GM12878 (cell line): Measurements from ENCODE around the gene IP6K3. TPM values are rescaled to one million over a fixed set of nuclear protein-coding genes. Genes with fewer than 3 reads are reported as not detected.
A peak's percentile ranks its signal among the peaks of the same experiment; 100 is the strongest.

ENCODE experiments used
- ATAC-seq: fragments of 200-7000 bp; cut with Tn5 transposase; 3 replicates; pipeline ENCODE4 v1.9.1; 2020; ENCODE audit warnings: mild to moderate bottlenecking, moderate library complexity
- BruUV-seq: library from RNA; stranded (reverse); fragments of 400-500 nt; replicated peaks from 2 replicates; lab custom pipeline; 2021; lab: Mats Ljungman, UMichigan
- CTCF ChIA-PET: fragments of 300-600 bp; sonication (Branson Sonifier 250); formaldehyde crosslinking; extraction: SDS; loops from one replicate; lab custom pipeline; 2021; ENCODE audit warnings: inconsistent platforms; lab: Yijun Ruan, JAX
- POLR2A ChIA-PET: fragments of 350-600 bp; formaldehyde crosslinking; extraction: SDS; loops from one replicate; lab custom pipeline; 2021; ENCODE audit warnings: inconsistent platforms; lab: Charles Lee
- RAD21 ChIA-PET: fragments of 300-600 bp; sonication (Branson Sonifier 250); formaldehyde crosslinking; loops from one replicate; lab custom pipeline; 2023; ENCODE audit warnings: antibody characterized with exemption; ENCODE audit not compliant: unreplicated experiment; lab: Charles Lee
- SMC1A ChIA-PET: fragments of 300-600 bp; sonication (Branson Sonifier 250); formaldehyde crosslinking; loops from one replicate; lab custom pipeline; 2023; ENCODE audit not compliant: unreplicated experiment, uncharacterized antibody; lab: Charles Lee
- DNase-seq: peaks from one replicate; pipeline ENCODE4 v3.0.0-alpha.2; 2011; ENCODE audit warnings: low read depth, low spot score
- FAIRE-seq: peaks from 3 replicates; lab custom pipeline; 2011; peaks lifted over from hg19 to GRCh38; lab: Jason Lieb, UNC
- H2AFZ ChIP-seq: 2 replicates; pipeline ENCODE4 v1.6.0; 2011; ENCODE audit warnings: low read depth, low read length, control low read depth; ENCODE audit not compliant: control insufficient read depth
- H3K27ac ChIP-seq: 2 replicates; pipeline ENCODE4 v1.5.1; 2011; ENCODE audit warnings: control low read depth; ENCODE audit not compliant: control insufficient read depth, insufficient read depth
- H3K27me3 ChIP-seq, 2 experiments: replicated peaks in 1 of 2; 2 replicates each; pipeline versions ENCODE4 v1.6.0 to v1.6.1; 2011; ENCODE audit warnings: low read length in 1 of 2; ENCODE audit not compliant: control insufficient read depth in 2 of 2, insufficient read depth in 2 of 2
- H3K36me3 ChIP-seq, 2 experiments: 2 replicates each; pipeline ENCODE4 v1.5.1; 2011; ENCODE audit warnings: low read length in 1 of 2; ENCODE audit not compliant: control insufficient read depth in 2 of 2, insufficient read depth in 2 of 2
- H3K4me1 ChIP-seq: 2 replicates; pipeline ENCODE4 v1.6.1; 2011; ENCODE audit warnings: mild to moderate bottlenecking, low read length, moderate library complexity, mixed read lengths; ENCODE audit not compliant: control insufficient read depth, insufficient read depth
- H3K4me2 ChIP-seq: 2 replicates; pipeline ENCODE4 v1.6.0; 2011; ENCODE audit warnings: control low read depth; ENCODE audit not compliant: control insufficient read depth, insufficient read depth
- H3K4me3 ChIP-seq: fragments of 200-600 bp; sonication (generic); 2 replicates; pipeline ENCODE4 v1.5.1; 2016
- H3K79me2 ChIP-seq: 2 replicates; pipeline ENCODE4 v1.6.0; 2011; ENCODE audit warnings: low read length; ENCODE audit not compliant: control insufficient read depth, insufficient read depth
- H3K9ac ChIP-seq: 2 replicates; pipeline ENCODE4 v1.8.0; 2011; ENCODE audit warnings: low read length, control low read depth, mixed read lengths; ENCODE audit not compliant: control insufficient read depth, insufficient read depth
- H3K9me3 ChIP-seq: replicated peaks from 3 replicates; pipeline ENCODE4 v1.5.1; 2011; ENCODE audit warnings: mild to moderate bottlenecking, low read length; ENCODE audit not compliant: control insufficient read depth, insufficient read depth
- H4K20me1 ChIP-seq: 2 replicates; pipeline ENCODE4 v1.6.0; 2011; ENCODE audit not compliant: control insufficient read depth, insufficient read depth
- IKZF2 ChIP-seq, 2 experiments: fragments of 450-650 bp; IDR thresholded peaks; 2 replicates each; pipeline ENCODE4 v1.6.1; 2017; ENCODE audit warnings: mild to moderate bottlenecking in 2 of 2, moderate library complexity in 2 of 2
- LARP7 ChIP-seq: fragments of 450-650 bp; IDR thresholded peaks from 2 replicates; pipeline ENCODE4 v1.6.1; 2017; ENCODE audit warnings: mild to moderate bottlenecking
- NRF1 ChIP-seq: conservative IDR thresholded peaks from 2 replicates; pipeline ENCODE4 v1.6.1; 2011; ENCODE audit warnings: mild to moderate bottlenecking, low read depth, low read length, improper control_type of control experiment
- ZNF207 ChIP-seq: fragments of 450-650 bp; IDR thresholded peaks from 2 replicates; pipeline ENCODE4 v1.6.1; 2014; ENCODE audit warnings: antibody characterized with exemption, mild to moderate bottlenecking, borderline replicate concordance
- WGBS: methylation state at CpG from one replicate; pipeline ENCODE4 v1.1.6; 2016; ENCODE audit warnings: low lambda C conversion rate; ENCODE audit not compliant: insufficient replicate concordance, insufficient coverage; ENCODE audit errors: missing lambda C conversion rate; 5-methylcytosine and 5-hydroxymethylcytosine counted together
- in situ Hi-C: fragments of 300-500 bp; cut with MboI; formaldehyde crosslinking; loops from 9 replicates; pipeline ENCODE4 v1.14.3; 2018; ENCODE audit warnings: mixed read lengths
- intact Hi-C: fragments of 100-400 bp; cut with micrococcal nuclease; formaldehyde crosslinking; loops from one replicate; pipeline ENCODE4 v1.14.2; 2022; ENCODE audit not compliant: unreplicated experiment
- polyA plus RNA-seq, 11 experiments: library from polyadenylated mRNA; depleted of rRNA in 4 of 11; unstranded in 6 of 11; stranded (reverse) in 5 of 11; fragments of >200 nt; fragmentation: Nextera tagmentation in 4 of 11; fragmentation: Illumina TruSeq in 1 of 11; extraction: Ambion mirVana in 4 of 11; extraction: Trizol in 1 of 11; gene quantifications; 1 replicate in 1 of 11; 2 replicates in 10 of 11; pipeline versions ENCODE4 v1.2.1 to v1.2.3, GENCODE V29; 2011 to 2016; ENCODE audit warnings: inconsistent platforms in 2 of 11, missing spikeins in 2 of 11, low read depth in 1 of 11
- total RNA-seq, 4 experiments: library from RNA; depleted of rRNA in 3 of 4; stranded (reverse); fragments of >200 nt in 3 of 4; fragmentation: Illumina TruSeq in 1 of 4; extraction: Trizol in 1 of 4; gene quantifications; 2 replicates each; pipeline versions ENCODE4 v1.2.1 to v1.2.3, GENCODE V29; 2013 to 2021
- TF ChIP-seq, protein P1 (sequence below): IDR thresholded peaks from 2 replicates; pipeline ENCODE4 v1.6.1; 2012; ENCODE audit warnings: mild to moderate bottlenecking, low read depth, low read length
- TF ChIP-seq, protein P2 (sequence below): IDR thresholded peaks from 2 replicates; pipeline ENCODE4 v1.6.1; 2012; ENCODE audit warnings: low read length, inconsistent platforms
- TF ChIP-seq, protein P3 (sequence below): fragments of 450-650 bp; IDR thresholded peaks from 2 replicates; pipeline ENCODE4 v1.6.1; 2016; ENCODE audit warnings: mild to moderate bottlenecking
- TF ChIP-seq, protein P4 (sequence below): IDR thresholded peaks from 2 replicates; pipeline ENCODE4 v1.6.1; 2011; ENCODE audit warnings: mild to moderate bottlenecking, low read depth, low read length, moderate library complexity; ENCODE audit not compliant: insufficient replicate concordance

Gene IP6K3
- total and polyA plus RNA-seq, 10 of the 15 experiments (the other 5 are each of a cell fraction or from before 2014, with no cell fraction given), result 0.02 to 0.15 (median 0.09) TPM; not detected in 7

DNA sequence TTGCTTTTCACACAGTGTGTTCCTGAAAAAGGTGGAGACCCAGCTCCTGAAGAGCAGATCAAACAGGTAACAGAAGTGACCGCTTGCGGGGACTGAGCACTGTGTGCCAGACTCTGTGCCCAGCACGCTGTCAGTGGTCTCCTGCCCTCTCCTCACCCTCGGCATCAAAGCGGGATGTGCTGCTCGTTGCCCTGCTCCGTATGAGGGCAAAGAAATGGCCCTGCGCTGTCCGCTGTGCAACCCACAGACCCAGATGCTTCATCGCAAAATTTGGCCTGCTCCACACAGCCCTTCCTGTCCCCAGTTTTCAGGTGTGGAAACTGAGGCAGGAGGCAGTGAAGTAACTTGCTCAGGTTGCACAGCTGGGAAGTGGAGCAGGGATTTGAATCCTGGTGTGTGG is 48.9 kb downstream of the IP6K3 start (continued):
- TF ChIP-seq, protein P1, sequence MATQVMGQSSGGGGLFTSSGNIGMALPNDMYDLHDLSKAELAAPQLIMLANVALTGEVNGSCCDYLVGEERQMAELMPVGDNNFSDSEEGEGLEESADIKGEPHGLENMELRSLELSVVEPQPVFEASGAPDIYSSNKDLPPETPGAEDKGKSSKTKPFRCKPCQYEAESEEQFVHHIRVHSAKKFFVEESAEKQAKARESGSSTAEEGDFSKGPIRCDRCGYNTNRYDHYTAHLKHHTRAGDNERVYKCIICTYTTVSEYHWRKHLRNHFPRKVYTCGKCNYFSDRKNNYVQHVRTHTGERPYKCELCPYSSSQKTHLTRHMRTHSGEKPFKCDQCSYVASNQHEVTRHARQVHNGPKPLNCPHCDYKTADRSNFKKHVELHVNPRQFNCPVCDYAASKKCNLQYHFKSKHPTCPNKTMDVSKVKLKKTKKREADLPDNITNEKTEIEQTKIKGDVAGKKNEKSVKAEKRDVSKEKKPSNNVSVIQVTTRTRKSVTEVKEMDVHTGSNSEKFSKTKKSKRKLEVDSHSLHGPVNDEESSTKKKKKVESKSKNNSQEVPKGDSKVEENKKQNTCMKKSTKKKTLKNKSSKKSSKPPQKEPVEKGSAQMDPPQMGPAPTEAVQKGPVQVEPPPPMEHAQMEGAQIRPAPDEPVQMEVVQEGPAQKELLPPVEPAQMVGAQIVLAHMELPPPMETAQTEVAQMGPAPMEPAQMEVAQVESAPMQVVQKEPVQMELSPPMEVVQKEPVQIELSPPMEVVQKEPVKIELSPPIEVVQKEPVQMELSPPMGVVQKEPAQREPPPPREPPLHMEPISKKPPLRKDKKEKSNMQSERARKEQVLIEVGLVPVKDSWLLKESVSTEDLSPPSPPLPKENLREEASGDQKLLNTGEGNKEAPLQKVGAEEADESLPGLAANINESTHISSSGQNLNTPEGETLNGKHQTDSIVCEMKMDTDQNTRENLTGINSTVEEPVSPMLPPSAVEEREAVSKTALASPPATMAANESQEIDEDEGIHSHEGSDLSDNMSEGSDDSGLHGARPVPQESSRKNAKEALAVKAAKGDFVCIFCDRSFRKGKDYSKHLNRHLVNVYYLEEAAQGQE, result no peak
- TF ChIP-seq, protein P2, sequence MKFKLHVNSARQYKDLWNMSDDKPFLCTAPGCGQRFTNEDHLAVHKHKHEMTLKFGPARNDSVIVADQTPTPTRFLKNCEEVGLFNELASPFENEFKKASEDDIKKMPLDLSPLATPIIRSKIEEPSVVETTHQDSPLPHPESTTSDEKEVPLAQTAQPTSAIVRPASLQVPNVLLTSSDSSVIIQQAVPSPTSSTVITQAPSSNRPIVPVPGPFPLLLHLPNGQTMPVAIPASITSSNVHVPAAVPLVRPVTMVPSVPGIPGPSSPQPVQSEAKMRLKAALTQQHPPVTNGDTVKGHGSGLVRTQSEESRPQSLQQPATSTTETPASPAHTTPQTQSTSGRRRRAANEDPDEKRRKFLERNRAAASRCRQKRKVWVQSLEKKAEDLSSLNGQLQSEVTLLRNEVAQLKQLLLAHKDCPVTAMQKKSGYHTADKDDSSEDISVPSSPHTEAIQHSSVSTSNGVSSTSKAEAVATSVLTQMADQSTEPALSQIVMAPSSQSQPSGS, result no peak

DNA sequence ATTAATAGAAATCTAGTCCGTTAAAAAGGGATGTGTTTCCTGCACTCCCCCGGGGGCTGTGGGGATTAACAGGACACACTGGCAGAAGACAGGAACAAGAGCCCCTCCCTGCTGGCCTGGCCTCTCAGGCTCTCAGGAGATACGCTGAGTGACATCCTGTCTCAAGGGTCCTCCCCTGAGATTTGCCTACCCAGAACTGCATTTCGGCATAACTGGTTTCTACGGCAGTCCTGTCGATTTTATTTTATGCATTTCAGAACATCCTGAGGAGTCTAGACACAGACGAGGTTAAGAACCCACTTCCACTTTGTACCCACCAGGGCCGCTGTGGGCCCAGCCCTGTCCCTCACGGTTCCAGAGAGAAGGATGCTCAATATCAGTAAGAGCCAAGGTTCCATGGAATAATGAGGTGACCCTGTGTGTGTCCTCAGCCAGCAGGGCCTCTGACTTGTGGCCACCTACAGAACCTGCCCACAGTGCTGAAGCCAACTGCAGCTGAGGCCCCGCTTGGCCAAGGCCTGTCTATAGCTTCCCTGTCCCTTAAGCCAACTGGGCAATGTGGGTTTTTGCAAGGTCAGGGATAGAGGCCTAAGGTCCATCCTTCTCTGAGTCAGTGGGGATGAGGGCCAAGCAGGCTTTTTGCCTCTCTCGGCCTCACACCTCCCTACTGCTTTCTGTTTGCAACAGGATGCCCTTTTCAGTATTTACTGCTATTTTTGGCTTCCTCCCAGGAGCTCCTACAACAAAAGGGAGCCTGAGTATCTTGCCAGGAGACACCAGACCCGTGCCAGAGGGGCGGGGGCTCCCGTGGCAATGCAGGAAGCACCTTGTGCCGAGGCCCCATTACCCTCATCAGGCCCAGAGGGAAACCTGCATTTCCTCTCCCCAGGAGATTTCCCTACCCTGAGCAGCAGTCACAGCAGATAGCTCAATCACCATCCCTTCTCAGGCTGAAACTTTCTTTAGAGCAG is 49.9 kb downstream of the IP6K3 start:
- RAD21 ChIA-PET, result no interaction called here
- DNase-seq, result no peak

More for the DNA sequence above, 49.9 kb downstream of the IP6K3 start:
- Histone ChIP-seq H3K27me3 (no peaks in the 10 kb centered on the region), H3K9me3 (no peaks in the 10 kb centered on the region), H3K36me3 (peaks cover 29% of the 10 kb centered on the region in 2 experiments), H3K4me2 (peak overlapping the region; percentile 46; the same call in 1 of the 2 replicates), H3K4me3 (no peak overlapping the region), H3K4me1 (peaks cover 35% of the 10 kb centered on the region), H4K20me1 (no peaks in the 10 kb centered on the region), H3K79me2 (no peaks in the 10 kb centered on the region), H2AFZ (no peak overlapping the region), H3K27ac (peak overlapping the region; percentile 76), H3K9ac (peak overlapping the region; percentile 32)
- TF ChIP-seq LARP7 (no peak), NRF1 (no peak), IKZF2 (IDR thresholded peaks at IDR 0.05) (no peak), ZNF207 (no peak)
- TF ChIP-seq, protein P3, sequence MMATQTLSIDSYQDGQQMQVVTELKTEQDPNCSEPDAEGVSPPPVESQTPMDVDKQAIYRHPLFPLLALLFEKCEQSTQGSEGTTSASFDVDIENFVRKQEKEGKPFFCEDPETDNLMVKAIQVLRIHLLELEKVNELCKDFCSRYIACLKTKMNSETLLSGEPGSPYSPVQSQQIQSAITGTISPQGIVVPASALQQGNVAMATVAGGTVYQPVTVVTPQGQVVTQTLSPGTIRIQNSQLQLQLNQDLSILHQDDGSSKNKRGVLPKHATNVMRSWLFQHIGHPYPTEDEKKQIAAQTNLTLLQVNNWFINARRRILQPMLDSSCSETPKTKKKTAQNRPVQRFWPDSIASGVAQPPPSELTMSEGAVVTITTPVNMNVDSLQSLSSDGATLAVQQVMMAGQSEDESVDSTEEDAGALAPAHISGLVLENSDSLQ, result peak; percentile 75
- TF ChIP-seq, protein P4, sequence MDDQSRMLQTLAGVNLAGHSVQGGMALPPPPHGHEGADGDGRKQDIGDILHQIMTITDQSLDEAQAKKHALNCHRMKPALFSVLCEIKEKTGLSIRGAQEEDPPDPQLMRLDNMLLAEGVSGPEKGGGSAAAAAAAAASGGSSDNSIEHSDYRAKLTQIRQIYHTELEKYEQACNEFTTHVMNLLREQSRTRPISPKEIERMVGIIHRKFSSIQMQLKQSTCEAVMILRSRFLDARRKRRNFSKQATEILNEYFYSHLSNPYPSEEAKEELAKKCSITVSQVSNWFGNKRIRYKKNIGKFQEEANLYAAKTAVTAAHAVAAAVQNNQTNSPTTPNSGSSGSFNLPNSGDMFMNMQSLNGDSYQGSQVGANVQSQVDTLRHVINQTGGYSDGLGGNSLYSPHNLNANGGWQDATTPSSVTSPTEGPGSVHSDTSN, result peak; percentile 53
- POLR2A ChIA-PET, result interaction anchor here (1.6 kb wide), 1 partner anchor 14 kb away, joined by 6 read pairs; the partner anchor contains the start of gene UQCC2
- FAIRE-seq, result no peak
- in situ Hi-C loops, result no loop called here
- ATAC-seq, result peak; percentile 12; the same call in 2 of the 3 replicates
- WGBS, result 1% methylated on average over 15 of the region's 15 CpGs
- SMC1A ChIA-PET, result interaction anchor here (0.9 kb wide), 1 partner anchor 26 kb away, joined by 3 read pairs; no protein-coding TSS in a partner anchor
- no TSS peak for BruUV-seq
- intact Hi-C loops, result no loop called here
- CTCF ChIA-PET, result interaction anchor here (1.0 to 1.7 kb wide), 5 partner anchors 9 to 111 kb away, joined by 3 to 6 read pairs (median 6); no protein-coding TSS in a partner anchor
